Left colon (tissue), 2 donors: ENCODE results near the gene ADGRD1. TPM values are rescaled to one million over a fixed set of nuclear protein-coding genes. Genes with fewer than 3 reads are reported as not detected.
A peak's percentile ranks its signal among the peaks of the same experiment; 100 is the strongest.
"Not testable (repeated sequence)": the region's sequence is repeated elsewhere in the genome, so short reads cannot be mapped to it uniquely, and the experiment has no call there.

Experiments
- ATAC-seq: fragments of 200-7000 bp; cut with Tn5 transposase; one replicate; pipeline ENCODE4 v1.9.1; 2020; ENCODE audit warnings: mild to moderate bottlenecking, moderate library complexity
- DNase-seq, 2 donors: peaks; one replicate each; pipeline ENCODE4 v3.0.0-alpha.2; 2020
- intact Hi-C, 2 donors: fragments of 100-400 bp; cut with DNase I in 1 of 2; cut with micrococcal nuclease in 1 of 2; formaldehyde crosslinking; loops; one replicate each; pipeline versions ENCODE4 v1.11.2 to v1.14.0; 2022; cut with DNase I, micrococcal nuclease
- total RNA-seq, 2 donors: library from RNA; stranded (reverse); fragmentation: NEBNext Ultra II Directional; extraction: Animal tissue kit (Norgen Biotek cat#: 25700); gene quantifications; one replicate each; pipeline ENCODE4 v1.2.1, GENCODE V29; 2021
- donor health status: DM: no; HTN: no; CAD: no.
- donor health status: DM: yes; HTN: yes; CAD: no.

The ADGRD1 gene
- total RNA-seq, 2 donors from 2014 or later: 4.0 to 5.8 TPM

DNA sequence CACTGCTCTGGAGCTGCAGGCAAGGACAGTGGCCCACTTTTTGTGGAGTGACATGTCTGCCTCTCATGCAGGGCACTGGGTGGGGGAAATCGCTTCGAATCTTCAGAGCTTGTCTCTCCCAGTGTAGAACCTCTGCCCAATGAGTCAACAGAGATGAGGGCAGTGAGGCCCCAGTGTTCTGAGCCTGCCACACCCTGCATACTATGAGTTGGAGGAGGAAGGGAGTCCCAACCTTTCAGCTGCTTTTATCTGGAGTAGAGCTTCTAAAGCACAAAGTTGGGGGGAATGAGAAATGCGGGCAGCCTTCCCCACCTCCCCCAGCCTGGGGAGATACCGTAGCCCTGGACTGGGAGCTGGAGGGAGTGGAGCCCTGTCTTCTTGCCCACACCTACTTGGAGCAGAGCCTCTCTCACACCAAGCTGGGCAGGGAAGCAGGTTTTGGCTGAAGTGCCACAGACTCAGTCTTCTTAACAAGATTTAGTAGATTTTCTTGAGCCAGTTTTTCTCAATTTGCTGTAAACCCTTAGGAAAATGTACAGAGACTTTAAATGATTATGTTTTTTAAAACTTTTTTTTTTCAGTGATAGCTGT lies 159.1 kb downstream of the ADGRD1 start:
- DNase-seq: peak in 1 of 2 donors; percentile 12
- no peak for ATAC-seq
- intact Hi-C loops: no loop called here

- ATAC-seq (no peak), DNase-seq (peak in 1 of 2 donors; percentile 18)
- intact Hi-C loops: no loop called here
Observed at GRCh38 chr12:131113568-131114270, 160.0 kb downstream of the ADGRD1 start.

GRCh38 chr12:131114271-131114670 lies 160.6 kb downstream of the ADGRD1 start:
- no peak for ATAC-seq
- DNase-seq: no peak
- intact Hi-C loops: no loop called here

- DNase-seq (peak in 1 of 2 donors; percentile 11), ATAC-seq (no peak)
- intact Hi-C loops: no loop called here
Observed at GRCh38 chr12:131114942-131115584, 161.4 kb downstream of the ADGRD1 start.

DNA sequence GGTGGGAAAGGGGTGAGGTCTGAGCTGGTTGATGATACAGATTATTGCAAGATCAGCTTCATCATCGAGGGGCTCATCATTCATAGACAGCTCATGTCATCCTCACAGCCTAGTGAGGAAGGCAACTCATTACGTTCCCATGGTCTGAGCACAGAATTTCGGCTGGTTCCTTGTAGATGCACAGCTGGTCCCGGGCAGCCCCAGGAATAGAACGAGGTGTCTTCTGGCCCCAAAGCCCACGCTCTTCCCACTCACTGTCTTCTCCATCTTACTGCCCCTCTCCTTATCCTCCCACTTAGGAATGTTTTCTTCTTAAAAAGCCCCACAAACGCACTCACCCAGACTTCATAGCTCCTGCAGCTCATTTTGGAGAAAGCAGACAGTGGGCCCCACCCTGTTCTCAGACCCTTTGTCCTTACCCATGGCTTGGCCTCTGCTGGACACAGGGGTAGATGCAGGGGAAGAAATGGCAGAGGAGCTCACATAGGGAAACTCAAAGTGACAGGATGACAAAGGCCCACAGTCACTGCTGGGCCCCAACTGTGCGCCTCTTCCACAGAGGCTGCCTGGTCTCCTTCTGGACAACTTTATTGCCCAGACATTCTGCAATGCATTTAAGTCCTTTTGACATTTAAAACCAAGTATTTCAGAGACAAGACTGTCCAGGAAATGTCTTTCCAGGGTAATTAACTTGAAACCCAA lies 162.2 kb downstream of the ADGRD1 start:
- ATAC-seq (no peak), DNase-seq (peak in 1 of 2 donors; percentile 2)
- intact Hi-C loops: no loop called here

DNA sequence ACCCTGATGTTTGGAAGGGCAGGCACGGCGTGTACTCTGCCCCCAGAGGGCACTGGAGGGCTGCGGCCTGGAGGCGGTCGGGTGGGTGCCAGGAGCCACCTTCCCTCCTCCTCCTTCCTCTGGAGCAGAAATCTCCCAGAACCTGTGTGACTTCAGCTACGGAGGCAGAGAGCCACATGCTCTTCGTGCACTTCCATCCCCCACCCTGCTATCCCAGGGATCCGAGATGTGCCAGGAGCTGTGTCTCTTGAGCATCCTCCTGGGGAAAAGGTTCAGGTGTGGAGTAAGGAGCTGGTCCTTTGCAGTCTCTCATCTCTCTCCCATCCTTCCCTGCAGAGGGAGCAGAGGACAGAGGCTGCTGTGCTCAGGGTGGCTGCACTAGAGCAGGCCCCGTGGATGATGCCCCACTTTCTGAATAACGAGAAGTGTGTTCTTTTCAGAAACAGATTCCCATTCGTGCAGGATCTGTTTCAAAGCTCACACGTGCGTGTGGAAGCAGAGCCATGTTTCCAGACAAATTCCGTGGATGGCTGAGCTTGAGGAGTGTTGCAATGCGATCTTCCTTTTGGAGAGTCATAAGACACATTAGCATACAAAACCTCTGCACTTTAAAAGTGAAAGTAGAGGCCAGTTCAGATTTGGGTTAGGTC lies 162.9 kb downstream of the ADGRD1 start:
- intact Hi-C loops: no loop called here
- ATAC-seq: no peak
- DNase-seq: peak in 1 of 2 donors; percentile 17

- DNase-seq: peak in 1 of 2 donors; percentile 8
Observed at GRCh38 chr12:131117438-131118245, 163.9 kb downstream of the ADGRD1 start.

GRCh38 chr12:131118371-131118770 lies 164.7 kb downstream of the ADGRD1 start:
- DNase-seq (peak in 1 of 2 donors; percentile 19), ATAC-seq (no peak)
- intact Hi-C loops: no loop called here

More at GRCh38 chr12:131117438-131118245, 163.9 kb downstream of the ADGRD1 start:
- intact Hi-C loops: no loop called here
- ATAC-seq: no peak

DNA sequence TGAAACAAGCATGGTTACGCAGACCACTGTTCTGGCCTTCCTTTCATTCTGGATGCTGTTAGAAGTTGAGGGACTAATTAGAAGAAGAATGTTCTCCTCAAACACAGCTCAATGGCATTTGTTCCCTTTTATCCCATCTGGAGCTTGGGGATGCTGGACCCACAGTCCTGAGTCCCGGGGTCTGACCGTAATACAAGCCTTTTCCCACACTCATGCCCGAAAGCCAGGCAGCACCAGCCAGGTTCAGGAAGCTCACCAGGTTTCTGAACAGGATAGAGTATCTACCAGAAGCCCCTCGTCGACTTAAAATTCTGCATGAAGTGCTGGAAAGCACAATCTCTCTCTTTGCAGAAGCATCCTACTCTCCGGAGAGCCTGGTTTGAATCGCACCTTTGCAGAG lies 165.6 kb downstream of the ADGRD1 start:
- DNase-seq: not testable (repeated sequence)

GRCh38 chr12:131119936-131120335 lies 166.2 kb downstream of the ADGRD1 start:
- DNase-seq (no peak), ATAC-seq (no peak)
- intact Hi-C loops: no loop called here

More for the DNA sequence above, 165.6 kb downstream of the ADGRD1 start:
- intact Hi-C loops, ATAC-seq: not testable (repeated sequence)

- intact Hi-C loops: no loop called here
- DNase-seq: peak in 1 of 2 donors; percentile 10
- no peak for ATAC-seq
Observed at GRCh38 chr12:131120831-131121271, 167.1 kb downstream of the ADGRD1 start.

GRCh38 chr12:131121705-131122405 lies 168.1 kb downstream of the ADGRD1 start:
- peak in 1 of 2 donors; percentile 22 for DNase-seq
- no peak for ATAC-seq

GRCh38 chr12:131122631-131123030 lies 168.9 kb downstream of the ADGRD1 start:
- intact Hi-C loops: no loop called here
- DNase-seq: no peak
- no peak for ATAC-seq

More at GRCh38 chr12:131121705-131122405, 168.1 kb downstream of the ADGRD1 start:
- intact Hi-C loops: no loop called here

- intact Hi-C loops: no loop called here
- ATAC-seq (no peak), DNase-seq (no peak)
Observed at GRCh38 chr12:131123817-131124216, 170.1 kb downstream of the ADGRD1 start.

DNA sequence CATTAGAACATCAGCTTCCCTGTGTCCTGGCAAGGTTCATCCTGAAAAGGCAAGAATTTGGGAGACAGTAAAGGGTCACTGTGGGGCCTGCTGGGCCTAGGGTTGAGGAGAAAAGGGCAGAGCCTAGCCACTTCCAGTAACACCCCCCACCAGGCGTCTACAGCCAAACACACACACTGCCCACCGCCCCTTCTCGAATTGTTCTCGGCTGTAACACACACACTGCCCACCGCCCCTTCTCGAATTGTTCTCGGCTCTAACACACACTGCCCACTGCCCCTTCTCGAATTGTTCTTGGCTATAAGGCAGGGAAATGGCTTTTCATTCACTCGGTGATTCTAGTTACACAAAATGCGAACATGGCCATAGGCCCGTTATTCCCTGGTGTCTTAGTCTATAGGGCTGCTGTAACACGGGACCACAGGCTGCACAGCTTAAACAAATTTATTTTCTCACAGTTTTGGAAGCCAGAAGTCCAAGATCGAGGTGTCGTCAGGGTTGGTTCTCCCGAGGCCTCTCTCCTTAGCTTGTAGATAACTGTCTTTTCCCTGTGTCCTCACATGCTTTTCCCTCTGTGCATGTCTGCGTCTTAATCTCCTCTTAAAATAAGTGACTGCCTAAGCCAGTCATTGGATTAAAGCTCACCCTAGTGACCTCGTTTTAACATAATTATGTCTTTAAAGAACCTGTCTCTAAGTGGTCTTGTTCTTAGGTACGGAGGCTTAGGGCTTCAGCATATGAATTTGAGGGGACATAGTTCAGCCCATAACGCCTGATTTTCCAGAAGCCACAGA lies 171.0 kb downstream of the ADGRD1 start:
- ATAC-seq: no peak
- intact Hi-C loops: no loop called here
- no peak for DNase-seq

GRCh38 chr12:131126662-131127173 lies 173.0 kb downstream of the ADGRD1 start:
- intact Hi-C loops: no loop called here
- ATAC-seq (no peak), DNase-seq (no peak)
